SK-N-SH (cell line): ENCODE results near the gene GLRA1. TPM values are rescaled to one million over a fixed set of nuclear protein-coding genes. Genes with fewer than 3 reads are reported as not detected.

ENCODE experiments used
- CTCF ChIA-PET: fragments of 300-600, 350-600 bp; formaldehyde crosslinking; extraction: SDS; loops from one replicate; lab custom pipeline; 2021; lab: Yijun Ruan, JAX
- POLR2A ChIA-PET: fragments of 350-600 bp; sonication (Branson Sonifier 250); formaldehyde crosslinking; extraction: SDS; loops from one replicate; lab custom pipeline; 2020; ENCODE audit warnings: antibody characterized with exemption, inconsistent platforms; lab: Yijun Ruan, JAX
- DNase-seq: peaks from one replicate; pipeline ENCODE4 v3.0.0; 2012
- H2AFZ ChIP-seq: fragments of 200-600 bp; sonication (generic); 2 replicates; pipeline ENCODE4 v1.8.1; 2016; ENCODE audit warnings: antibody characterized with exemption, mild to moderate bottlenecking, low read depth
- H3F3A ChIP-seq: fragments of 200-600 bp; sonication (generic); replicated peaks from 2 replicates; pipeline ENCODE3; 2016; ENCODE audit warnings: antibody characterized with exemption, mild to moderate bottlenecking; ENCODE audit not compliant: insufficient read depth
- H3K27ac ChIP-seq, 2 experiments: fragments of 200-500 bp in 1 of 2; fragments of 200-600 bp in 1 of 2; sonication (Bioruptor generic) in 1 of 2; sonication (generic), shearing (Covaris generic) in 1 of 2; 2 replicates each; pipeline versions ENCODE4 v1.5.1 to v1.6.1; 2014 to 2016; ENCODE audit warnings: low read depth in 2 of 2, inconsistent platforms in 1 of 2, low read length in 1 of 2, mild to moderate bottlenecking in 1 of 2, mixed read lengths in 1 of 2
- H3K27me3 ChIP-seq: fragments of 200-600 bp; sonication (generic), shearing (Covaris generic); 2 replicates; pipeline ENCODE4 v1.6.1; 2016; ENCODE audit warnings: mixed run types; ENCODE audit not compliant: insufficient read depth
- H3K36me3 ChIP-seq, 2 experiments: fragments of 200-500 bp in 1 of 2; fragments of 200-600 bp in 1 of 2; sonication (Bioruptor generic) in 1 of 2; sonication (generic) in 1 of 2; replicated peaks in 1 of 2; 2 replicates each; pipeline versions ENCODE3 to v1.5.1; 2014 to 2016; ENCODE audit warnings: low read length in 1 of 2, mild to moderate bottlenecking in 1 of 2; ENCODE audit not compliant: insufficient read depth in 2 of 2, control insufficient read depth in 1 of 2
- H3K4me1 ChIP-seq, 2 experiments: fragments of 200-500 bp in 1 of 2; fragments of 200-600 bp in 1 of 2; sonication (Bioruptor generic) in 1 of 2; sonication (generic), shearing (Covaris generic) in 1 of 2; 2 replicates each; pipeline versions ENCODE4 v1.5.1 to v1.6.1; 2014 to 2016; ENCODE audit warnings: low read depth in 1 of 2, low read length in 1 of 2, mixed run types in 1 of 2; ENCODE audit not compliant: insufficient read depth in 2 of 2, control insufficient read depth in 1 of 2
- H3K4me2 ChIP-seq: fragments of 200-600 bp; sonication (generic), shearing (Covaris generic); 2 replicates; pipeline ENCODE4 v1.6.1; 2017; ENCODE audit warnings: mixed run types
- H3K4me3 ChIP-seq, 2 experiments: fragments of 200-500 bp in 1 of 2; fragments of 200-600 bp in 1 of 2; sonication (Bioruptor generic) in 1 of 2; sonication (generic), shearing (Covaris generic) in 1 of 2; 2 replicates each; pipeline versions ENCODE4 v1.5.1 to v1.8.1; 2014 to 2016; ENCODE audit warnings: low read depth in 2 of 2, inconsistent platforms in 1 of 2, low read length in 1 of 2, mild to moderate bottlenecking in 1 of 2, mixed read lengths in 1 of 2, moderate library complexity in 1 of 2
- H3K79me2 ChIP-seq: fragments of 200-600 bp; sonication (generic); 2 replicates; pipeline ENCODE4 v1.8.1; 2017; ENCODE audit warnings: mild to moderate bottlenecking; ENCODE audit not compliant: insufficient read depth
- H3K9ac ChIP-seq: fragments of 200-600 bp; sonication (generic); 2 replicates; pipeline ENCODE4 v1.6.1; 2017; ENCODE audit warnings: mixed run types
- H3K9me2 ChIP-seq: fragments of 200-600 bp; sonication (generic); 2 replicates; pipeline ENCODE4 v1.6.1; 2017; ENCODE audit warnings: mixed run types
- H3K9me3 ChIP-seq: fragments of 200-600 bp; sonication (generic); 2 replicates; pipeline ENCODE4 v1.6.1; 2017; ENCODE audit warnings: mixed run types, mild to moderate bottlenecking, moderate library complexity
- H4K20me1 ChIP-seq: fragments of 200-600 bp; sonication (generic); 2 replicates; pipeline ENCODE4 v1.6.1; 2017; ENCODE audit warnings: mild to moderate bottlenecking, mixed run types; ENCODE audit not compliant: insufficient read depth
- CHD2 ChIP-seq: fragments of 150-350 bp; IDR thresholded peaks from 2 replicates; pipeline ENCODE4 v1.6.1; 2018; ENCODE audit warnings: low read length; ENCODE audit not compliant: partially characterized antibody
- ELF1 ChIP-seq: IDR thresholded peaks from 2 replicates; pipeline ENCODE4 v1.4.0; 2012
- FOSL2 ChIP-seq: IDR thresholded peaks from 2 replicates; pipeline ENCODE4 v1.4.0; 2012; ENCODE audit warnings: low read depth, mild to moderate bottlenecking, moderate library complexity, borderline replicate concordance
- FOXM1 ChIP-seq: IDR thresholded peaks from 2 replicates; pipeline ENCODE4 v1.4.0; 2012; ENCODE audit warnings: low read depth, mild to moderate bottlenecking
- GABPA ChIP-seq: IDR thresholded peaks from 2 replicates; pipeline ENCODE4 v1.4.0; 2012; ENCODE audit warnings: low read depth, mild to moderate bottlenecking
- GATA2 ChIP-seq: sonication (generic); formaldehyde crosslinking; IDR thresholded peaks from 2 replicates; pipeline ENCODE4 v1.5.0; 2020; ENCODE audit warnings: mild to moderate bottlenecking, missing genetic modification reagents
- MXI1 ChIP-seq: IDR thresholded peaks from 2 replicates; pipeline ENCODE4 v1.6.1; 2012; ENCODE audit warnings: mild to moderate bottlenecking, low read depth, low read length, improper control_type of control experiment
- NFIC ChIP-seq: IDR thresholded peaks from 2 replicates; pipeline ENCODE4 v1.4.0; 2012; ENCODE audit warnings: borderline replicate concordance
- POLR2AphosphoS5 ChIP-seq: IDR thresholded peaks from 2 replicates; pipeline ENCODE4 v1.6.1; 2012; ENCODE audit warnings: low read depth, low read length
- RCOR1 ChIP-seq: fragments of 150-350 bp; IDR thresholded peaks from 2 replicates; pipeline ENCODE4 v1.6.1; 2017; ENCODE audit warnings: antibody characterized with exemption, low read length
- RFX5 ChIP-seq: IDR thresholded peaks from 2 replicates; pipeline ENCODE4 v1.6.1; 2012; ENCODE audit warnings: mild to moderate bottlenecking, improper control_type of control experiment, low read length
- RXRA ChIP-seq: IDR thresholded peaks from 2 replicates; pipeline ENCODE4 v1.4.0; 2012; ENCODE audit warnings: low read depth, mild to moderate bottlenecking, borderline replicate concordance
- WGBS: methylation state at CpG from one replicate; pipeline ENCODE4 v1.1.6; 2017; ENCODE audit warnings: low lambda C conversion rate; 5-methylcytosine and 5-hydroxymethylcytosine counted together
- polyA plus RNA-seq, 3 experiments: library from polyadenylated mRNA; depleted of rRNA; stranded (reverse); fragments of >200 nt; gene quantifications; 2 replicates each; pipeline ENCODE4 v1.2.3, GENCODE V29; 2012
- TF ChIP-seq, protein P1 (sequence below): fragments of 200-600 bp; sonication (generic); IDR thresholded peaks from 2 replicates; pipeline ENCODE4 v1.6.1; 2017; ENCODE audit warnings: antibody characterized with exemption, mild to moderate bottlenecking, moderate library complexity
- TF ChIP-seq, protein P2 (sequence below): IDR thresholded peaks from 2 replicates; pipeline ENCODE4 v1.4.0; 2012; ENCODE audit warnings: low read depth, borderline replicate concordance
- TF ChIP-seq, protein P3 (sequence below): fragments of 150-350 bp; IDR thresholded peaks from 2 replicates; pipeline ENCODE4 v1.6.1; 2016; ENCODE audit warnings: mild to moderate bottlenecking, low read depth, low read length
- TF ChIP-seq, protein P4 (sequence below): fragments of 150-350 bp; IDR thresholded peaks from 2 replicates; pipeline ENCODE4 v1.6.1; 2017; ENCODE audit warnings: antibody characterized with exemption, low read length, low read depth, borderline replicate concordance

The GLRA1 gene
- polyA plus RNA-seq, 1 of the 3 experiments (the other 2 are of a cell fraction): not detected

DNA sequence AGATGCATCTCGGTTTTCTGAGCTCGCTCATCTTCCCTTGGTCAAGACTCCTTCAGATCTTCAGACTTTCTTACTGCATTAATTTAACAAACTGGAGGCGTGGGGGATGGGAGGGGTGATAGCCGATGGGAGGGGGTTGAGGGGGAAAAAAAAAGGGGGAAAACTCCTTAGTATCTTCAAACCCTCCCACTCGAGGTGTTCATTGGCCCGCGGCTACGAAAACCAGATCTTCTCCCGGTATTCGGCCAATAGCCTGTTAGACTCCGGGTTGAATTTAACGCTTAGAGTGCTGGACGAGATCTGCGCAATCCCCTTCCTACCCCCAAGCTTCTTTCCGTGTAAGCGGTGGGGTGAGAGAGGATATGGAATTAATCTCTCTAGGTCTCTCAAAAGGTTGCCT is 689 bp upstream of the GLRA1 start:
- H3K4me1 ChIP-seq: peaks cover 0 to 3% of the 10 kb centered on the region in 2 experiments; a peak in 1 of 4 replicates
- H2AFZ ChIP-seq: no peak overlapping the region
- 10% methylated on average over 16 of the region's 16 CpGs for WGBS
- no peaks in the 10 kb centered on the region for H4K20me1 ChIP-seq
- H3K9ac ChIP-seq: no peak overlapping the region
- no peaks in the 10 kb centered on the region for H3K79me2 ChIP-seq
- H3K9me2 ChIP-seq: no peaks in the 10 kb centered on the region
- TF ChIP-seq, protein P1, sequence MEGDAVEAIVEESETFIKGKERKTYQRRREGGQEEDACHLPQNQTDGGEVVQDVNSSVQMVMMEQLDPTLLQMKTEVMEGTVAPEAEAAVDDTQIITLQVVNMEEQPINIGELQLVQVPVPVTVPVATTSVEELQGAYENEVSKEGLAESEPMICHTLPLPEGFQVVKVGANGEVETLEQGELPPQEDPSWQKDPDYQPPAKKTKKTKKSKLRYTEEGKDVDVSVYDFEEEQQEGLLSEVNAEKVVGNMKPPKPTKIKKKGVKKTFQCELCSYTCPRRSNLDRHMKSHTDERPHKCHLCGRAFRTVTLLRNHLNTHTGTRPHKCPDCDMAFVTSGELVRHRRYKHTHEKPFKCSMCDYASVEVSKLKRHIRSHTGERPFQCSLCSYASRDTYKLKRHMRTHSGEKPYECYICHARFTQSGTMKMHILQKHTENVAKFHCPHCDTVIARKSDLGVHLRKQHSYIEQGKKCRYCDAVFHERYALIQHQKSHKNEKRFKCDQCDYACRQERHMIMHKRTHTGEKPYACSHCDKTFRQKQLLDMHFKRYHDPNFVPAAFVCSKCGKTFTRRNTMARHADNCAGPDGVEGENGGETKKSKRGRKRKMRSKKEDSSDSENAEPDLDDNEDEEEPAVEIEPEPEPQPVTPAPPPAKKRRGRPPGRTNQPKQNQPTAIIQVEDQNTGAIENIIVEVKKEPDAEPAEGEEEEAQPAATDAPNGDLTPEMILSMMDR: no peak
- TF ChIP-seq GABPA (no peak), RFX5 (no peak), GATA2 (no peak), FOXM1 (no peak), NFIC (no peak), POLR2AphosphoS5 (no peak), RCOR1 (no peak), ELF1 (no peak), CHD2 (no peak), RXRA (no peak), FOSL2 (no peak), MXI1 (no peak)
- TF ChIP-seq, protein P2, sequence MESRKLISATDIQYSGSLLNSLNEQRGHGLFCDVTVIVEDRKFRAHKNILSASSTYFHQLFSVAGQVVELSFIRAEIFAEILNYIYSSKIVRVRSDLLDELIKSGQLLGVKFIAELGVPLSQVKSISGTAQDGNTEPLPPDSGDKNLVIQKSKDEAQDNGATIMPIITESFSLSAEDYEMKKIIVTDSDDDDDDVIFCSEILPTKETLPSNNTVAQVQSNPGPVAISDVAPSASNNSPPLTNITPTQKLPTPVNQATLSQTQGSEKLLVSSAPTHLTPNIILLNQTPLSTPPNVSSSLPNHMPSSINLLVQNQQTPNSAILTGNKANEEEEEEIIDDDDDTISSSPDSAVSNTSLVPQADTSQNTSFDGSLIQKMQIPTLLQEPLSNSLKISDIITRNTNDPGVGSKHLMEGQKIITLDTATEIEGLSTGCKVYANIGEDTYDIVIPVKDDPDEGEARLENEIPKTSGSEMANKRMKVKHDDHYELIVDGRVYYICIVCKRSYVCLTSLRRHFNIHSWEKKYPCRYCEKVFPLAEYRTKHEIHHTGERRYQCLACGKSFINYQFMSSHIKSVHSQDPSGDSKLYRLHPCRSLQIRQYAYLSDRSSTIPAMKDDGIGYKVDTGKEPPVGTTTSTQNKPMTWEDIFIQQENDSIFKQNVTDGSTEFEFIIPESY: no peak
- TF ChIP-seq, protein P3, sequence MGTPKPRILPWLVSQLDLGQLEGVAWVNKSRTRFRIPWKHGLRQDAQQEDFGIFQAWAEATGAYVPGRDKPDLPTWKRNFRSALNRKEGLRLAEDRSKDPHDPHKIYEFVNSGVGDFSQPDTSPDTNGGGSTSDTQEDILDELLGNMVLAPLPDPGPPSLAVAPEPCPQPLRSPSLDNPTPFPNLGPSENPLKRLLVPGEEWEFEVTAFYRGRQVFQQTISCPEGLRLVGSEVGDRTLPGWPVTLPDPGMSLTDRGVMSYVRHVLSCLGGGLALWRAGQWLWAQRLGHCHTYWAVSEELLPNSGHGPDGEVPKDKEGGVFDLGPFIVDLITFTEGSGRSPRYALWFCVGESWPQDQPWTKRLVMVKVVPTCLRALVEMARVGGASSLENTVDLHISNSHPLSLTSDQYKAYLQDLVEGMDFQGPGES: no peak
- TF ChIP-seq, protein P4, sequence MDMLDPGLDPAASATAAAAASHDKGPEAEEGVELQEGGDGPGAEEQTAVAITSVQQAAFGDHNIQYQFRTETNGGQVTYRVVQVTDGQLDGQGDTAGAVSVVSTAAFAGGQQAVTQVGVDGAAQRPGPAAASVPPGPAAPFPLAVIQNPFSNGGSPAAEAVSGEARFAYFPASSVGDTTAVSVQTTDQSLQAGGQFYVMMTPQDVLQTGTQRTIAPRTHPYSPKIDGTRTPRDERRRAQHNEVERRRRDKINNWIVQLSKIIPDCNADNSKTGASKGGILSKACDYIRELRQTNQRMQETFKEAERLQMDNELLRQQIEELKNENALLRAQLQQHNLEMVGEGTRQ: no peak
- H3K36me3 ChIP-seq: no peaks in the 10 kb centered on the region
- H3K4me2 ChIP-seq: no peak overlapping the region
- no peaks in the 10 kb centered on the region for H3K27me3 ChIP-seq
- no peak overlapping the region for H3K27ac ChIP-seq
- peak; percentile 48 for DNase-seq
- no peaks in the 10 kb centered on the region for H3F3A ChIP-seq
- POLR2A ChIA-PET: interaction anchor here (0.7 kb wide), 1 partner anchor 160 kb away, joined by 3 read pairs; no protein-coding TSS in a partner anchor
- CTCF ChIA-PET: interaction anchor here (0.8 to 3.1 kb wide), 3 partner anchors 12 to 625 kb away, joined by 3 to 22 read pairs (median 14); no protein-coding TSS in a partner anchor
- H3K4me3 ChIP-seq: no peak overlapping the region; a peak in 1 of 4 replicates
- H3K9me3 ChIP-seq: no peaks in the 10 kb centered on the region
